ENCODE results near the gene PARD3.

DNA sequence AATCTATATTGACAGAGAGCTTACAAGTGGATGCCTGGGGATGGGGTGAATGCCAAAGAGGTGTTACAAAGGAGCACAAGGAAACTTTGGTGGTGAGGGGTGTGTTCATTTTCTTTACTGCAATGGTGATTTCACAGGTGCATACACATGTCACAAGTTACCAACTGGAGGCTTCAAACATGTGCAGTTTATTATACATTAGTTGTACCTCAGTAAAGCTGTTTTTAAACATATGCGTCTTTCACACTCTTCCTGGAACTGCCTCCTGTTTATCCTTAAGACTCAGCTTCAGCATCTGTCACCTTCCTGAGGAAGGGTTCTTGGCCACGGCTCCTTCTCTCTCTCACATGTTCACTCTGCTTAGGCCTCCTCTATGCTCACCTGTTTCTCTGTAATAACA lies 731.5 kb downstream of the PARD3 start:
- TF ChIP-seq POLR2A (IDR thresholded peaks at IDR 0.05): no peak
- no peak for TF ChIP-seq CTCF (IDR thresholded peaks at IDR 0.05)
